ENCODE results near the gene CPLX3.

GRCh38 chr15:74856537-74856936, 30.1 kb downstream of the CPLX3 start:
- TF ChIP-seq CEBPB (IDR thresholded peaks at IDR 0.05; ENCODE audit: borderline replicate concordance in 1 of 2, low read depth in 2 of 2, low read length in 2 of 2) (no peak), RFX5 (IDR thresholded peaks at IDR 0.05; ENCODE audit: low read depth, low read length) (no peak), POLR2A (IDR thresholded peaks at IDR 0.05; ENCODE audit: low read depth, low read length) (no peak), RAD21 (IDR thresholded peaks at IDR 0.05; ENCODE audit: insufficient read depth, low read depth, low read length) (no peak), TCF7 (IDR thresholded peaks at IDR 0.05; ENCODE audit: borderline replicate concordance) (no peak), CTCF (IDR thresholded peaks at IDR 0.05 in 2 of 3, conservative IDR thresholded peaks at IDR 0.05 in 1 of 3; ENCODE audit: control insufficient read depth in 2 of 3, extremely low read depth in 1 of 3, insufficient read depth in 1 of 3, low read depth in 3 of 3, low read length in 3 of 3) (no peak)

Data from GM12878 (cell line).